ENCODE data around the gene MPZ.

MPZ gene

DNA sequence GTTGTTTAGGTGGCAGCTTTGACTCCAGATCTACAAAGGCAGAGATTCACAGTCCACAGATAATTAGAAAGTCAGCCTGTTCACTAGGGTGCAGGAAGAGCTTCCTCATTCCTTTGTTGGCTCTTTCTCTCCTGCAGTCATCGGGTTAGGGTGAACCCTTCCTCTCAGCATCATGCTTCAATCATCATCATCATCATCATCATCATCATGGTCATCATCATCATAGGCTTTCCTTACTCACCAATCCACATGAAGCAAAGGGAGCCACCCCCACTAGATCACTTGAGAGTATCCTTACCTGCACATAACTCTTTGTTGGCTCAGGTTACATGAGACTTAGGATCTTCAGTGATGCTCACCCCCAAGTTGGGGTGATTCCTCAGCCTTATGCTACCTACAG lies 19.0 kb downstream of the MPZ start:
- no peak overlapping the region for H3K9ac ChIP-seq (ENCODE audit: low read length)
- H3K27me3 ChIP-seq (ENCODE audit: control insufficient read depth, insufficient read depth, low read length) = no peaks in the 10 kb centered on the region
- no peaks in the 10 kb centered on the region for H3K4me1 ChIP-seq (ENCODE audit: control insufficient read depth, insufficient read depth, low read length)
- no peak overlapping the region for H3K4me3 ChIP-seq (ENCODE audit: low read length)
- no peaks in the 10 kb centered on the region for H3K36me3 ChIP-seq (ENCODE audit: control insufficient read depth, insufficient read depth, low read length)
- no peak overlapping the region for H3K27ac ChIP-seq (ENCODE audit: low read depth, low read length)

DNA sequence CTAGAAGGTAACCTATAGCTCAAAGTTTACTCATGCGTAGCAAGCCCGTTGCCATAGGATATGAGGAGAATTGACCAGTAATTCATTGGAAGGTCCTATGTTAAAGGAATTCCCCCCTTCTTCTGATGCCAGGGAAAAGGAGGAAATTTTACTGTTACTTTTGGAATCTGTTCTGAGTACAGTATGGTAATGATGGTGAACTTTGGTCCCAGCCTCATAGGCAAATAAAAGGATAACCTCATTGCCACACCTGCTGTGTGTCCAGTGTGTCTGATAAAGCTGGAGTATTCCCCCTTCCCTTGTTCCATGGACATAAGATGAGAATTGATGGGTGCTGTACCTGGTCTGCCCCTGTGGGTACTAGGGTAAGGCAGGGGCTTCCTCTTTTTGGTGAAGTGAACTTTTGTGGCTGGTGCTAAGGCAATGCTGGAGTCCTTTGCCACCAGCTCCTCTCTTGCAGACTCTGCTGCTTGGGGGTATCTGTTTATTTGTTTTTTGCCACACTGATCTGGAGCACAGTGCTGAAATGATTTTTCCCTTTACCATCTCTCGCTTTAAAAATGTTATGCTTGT lies 22.2 kb downstream of the MPZ start:
- Histone ChIP-seq H3K4me1 (ENCODE audit: control insufficient read depth, insufficient read depth, low read length) (no peaks in the 10 kb centered on the region), H3K4me3 (ENCODE audit: low read length) (no peak overlapping the region)

GRCh38 chr1:161285521-161285920 lies 24.2 kb downstream of the MPZ start:
- H3K4me3 ChIP-seq (ENCODE audit: low read length) = no peak overlapping the region
- H3K27ac ChIP-seq (ENCODE audit: low read depth, low read length) = no peak overlapping the region
- H3K27me3 ChIP-seq (ENCODE audit: control insufficient read depth, insufficient read depth, low read length) = no peaks in the 10 kb centered on the region
- no peaks in the 10 kb centered on the region for H3K4me1 ChIP-seq (ENCODE audit: control insufficient read depth, insufficient read depth, low read length)
- H3K36me3 ChIP-seq (ENCODE audit: control insufficient read depth, insufficient read depth, low read length) = no peaks in the 10 kb centered on the region
- no peak overlapping the region for H3K9ac ChIP-seq (ENCODE audit: low read length)

More for the DNA sequence above, 22.2 kb downstream of the MPZ start:
- Histone ChIP-seq H3K27me3 (ENCODE audit: control insufficient read depth, insufficient read depth, low read length) (no peaks in the 10 kb centered on the region), H3K36me3 (ENCODE audit: control insufficient read depth, insufficient read depth, low read length) (no peaks in the 10 kb centered on the region), H3K27ac (ENCODE audit: low read depth, low read length) (no peak overlapping the region), H3K9ac (ENCODE audit: low read length) (no peak overlapping the region)

GRCh38 chr1:161285113-161285512 lies 24.7 kb downstream of the MPZ start:
- Histone ChIP-seq H3K27me3 (ENCODE audit: control insufficient read depth, insufficient read depth, low read length) (no peaks in the 10 kb centered on the region), H3K9ac (ENCODE audit: low read length) (no peak overlapping the region), H3K27ac (ENCODE audit: low read depth, low read length) (no peak overlapping the region), H3K4me1 (ENCODE audit: control insufficient read depth, insufficient read depth, low read length) (no peaks in the 10 kb centered on the region), H3K36me3 (ENCODE audit: control insufficient read depth, insufficient read depth, low read length) (no peaks in the 10 kb centered on the region), H3K4me3 (ENCODE audit: low read length) (no peak overlapping the region)

- Histone ChIP-seq H3K4me3 (ENCODE audit: low read length) (no peak overlapping the region), H3K36me3 (ENCODE audit: control insufficient read depth, insufficient read depth, low read length) (no peaks in the 10 kb centered on the region), H3K27me3 (ENCODE audit: control insufficient read depth, insufficient read depth, low read length) (no peaks in the 10 kb centered on the region), H3K4me1 (ENCODE audit: control insufficient read depth, insufficient read depth, low read length) (no peaks in the 10 kb centered on the region), H3K27ac (ENCODE audit: low read depth, low read length) (no peak overlapping the region), H3K9ac (ENCODE audit: low read length) (no peak overlapping the region)
These were observed 26.8 kb downstream of the MPZ start for GRCh38 chr1:161282991-161283390.

DNA sequence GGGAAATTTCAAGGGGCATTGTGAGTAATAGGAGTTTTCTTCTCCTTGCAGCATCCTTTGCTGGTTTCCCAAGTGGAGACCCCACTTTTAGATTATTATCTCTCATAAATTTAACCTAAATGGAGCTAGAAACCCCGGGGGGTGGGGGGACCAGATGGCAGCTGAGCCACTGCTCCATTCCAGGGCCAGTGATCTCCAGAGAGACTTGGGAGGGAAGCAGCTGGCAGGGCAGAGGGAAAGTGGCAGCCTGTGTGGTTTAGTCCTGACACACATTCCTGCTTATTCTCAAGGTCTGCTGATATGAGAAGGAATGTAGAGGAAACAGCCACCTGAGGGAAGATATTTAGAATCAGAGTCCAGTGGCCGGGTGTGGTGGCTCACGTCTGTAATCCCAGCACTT lies 34.9 kb downstream of the MPZ start:
- Histone ChIP-seq H3K36me3 (ENCODE audit: control insufficient read depth, insufficient read depth, low read length) (no peaks in the 10 kb centered on the region), H3K27ac (ENCODE audit: low read depth, low read length) (no peak overlapping the region), H3K4me1 (ENCODE audit: control insufficient read depth, insufficient read depth, low read length) (no peaks in the 10 kb centered on the region), H3K27me3 (ENCODE audit: control insufficient read depth, insufficient read depth, low read length) (no peaks in the 10 kb centered on the region), H3K4me3 (ENCODE audit: low read length) (no peak overlapping the region), H3K9ac (ENCODE audit: low read length) (no peak overlapping the region)

DNA sequence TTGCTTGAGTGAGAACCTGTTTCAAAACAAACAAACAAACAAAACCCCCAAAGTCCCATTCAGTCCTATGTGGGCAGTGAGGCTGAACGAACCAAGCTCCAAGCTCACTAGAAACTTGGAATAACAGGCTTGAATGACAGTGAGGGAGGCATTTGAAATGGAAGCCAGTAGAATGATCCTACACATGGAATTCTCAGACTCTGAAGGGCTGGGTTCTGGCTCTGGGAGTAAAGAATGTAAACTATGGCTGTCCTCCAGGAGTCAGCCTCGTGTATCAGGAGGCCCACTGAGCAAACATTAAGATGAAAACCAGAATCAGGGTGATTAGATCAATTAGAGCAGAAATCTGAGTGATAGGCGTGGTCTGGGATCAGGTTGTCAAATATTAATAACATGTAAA lies 36.4 kb downstream of the MPZ start:
- Histone ChIP-seq H3K27me3 (ENCODE audit: control insufficient read depth, insufficient read depth, low read length) (no peaks in the 10 kb centered on the region), H3K36me3 (ENCODE audit: control insufficient read depth, insufficient read depth, low read length) (no peaks in the 10 kb centered on the region), H3K4me1 (ENCODE audit: control insufficient read depth, insufficient read depth, low read length) (no peaks in the 10 kb centered on the region), H3K4me3 (ENCODE audit: low read length) (no peak overlapping the region), H3K9ac (ENCODE audit: low read length) (no peak overlapping the region), H3K27ac (ENCODE audit: low read depth, low read length) (no peak overlapping the region)

GRCh38 chr1:161267321-161267720 lies 42.4 kb downstream of the MPZ start:
- no peaks in the 10 kb centered on the region for H3K27me3 ChIP-seq (ENCODE audit: control insufficient read depth, insufficient read depth, low read length)
- peaks cover 14% of the 10 kb centered on the region for H3K4me1 ChIP-seq (ENCODE audit: control insufficient read depth, insufficient read depth, low read length)
- H3K4me3 ChIP-seq (ENCODE audit: low read length) = no peak overlapping the region
- H3K36me3 ChIP-seq (ENCODE audit: control insufficient read depth, insufficient read depth, low read length) = no peaks in the 10 kb centered on the region
- H3K27ac ChIP-seq (ENCODE audit: low read depth, low read length) = peak overlapping the region; percentile 63
- H3K9ac ChIP-seq (ENCODE audit: low read length) = no peak overlapping the region

GRCh38 chr1:161266836-161267235 lies 42.9 kb downstream of the MPZ start:
- no peak overlapping the region for H3K4me3 ChIP-seq (ENCODE audit: low read length)
- H3K27ac ChIP-seq (ENCODE audit: low read depth, low read length) = peak overlapping the region; percentile 63
- H3K4me1 ChIP-seq (ENCODE audit: control insufficient read depth, insufficient read depth, low read length) = peaks cover 14% of the 10 kb centered on the region
- H3K9ac ChIP-seq (ENCODE audit: low read length) = no peak overlapping the region
- H3K36me3 ChIP-seq (ENCODE audit: control insufficient read depth, insufficient read depth, low read length) = no peaks in the 10 kb centered on the region
- H3K27me3 ChIP-seq (ENCODE audit: control insufficient read depth, insufficient read depth, low read length) = no peaks in the 10 kb centered on the region

- no peak overlapping the region for H3K9ac ChIP-seq (ENCODE audit: low read length)
- H3K27ac ChIP-seq (ENCODE audit: low read depth, low read length) = peak overlapping the region; percentile 63
- no peak overlapping the region for H3K4me3 ChIP-seq (ENCODE audit: low read length)
- no peaks in the 10 kb centered on the region for H3K27me3 ChIP-seq (ENCODE audit: control insufficient read depth, insufficient read depth, low read length)
- H3K4me1 ChIP-seq (ENCODE audit: control insufficient read depth, insufficient read depth, low read length) = peaks cover 16% of the 10 kb centered on the region
- H3K36me3 ChIP-seq (ENCODE audit: control insufficient read depth, insufficient read depth, low read length) = no peaks in the 10 kb centered on the region
These were observed 43.6 kb downstream of the MPZ start for GRCh38 chr1:161266202-161266601.

GRCh38 chr1:161265305-161265704 lies 44.5 kb downstream of the MPZ start:
- no peaks in the 10 kb centered on the region for H3K27me3 ChIP-seq (ENCODE audit: control insufficient read depth, insufficient read depth, low read length)
- peaks cover 16% of the 10 kb centered on the region for H3K4me1 ChIP-seq (ENCODE audit: control insufficient read depth, insufficient read depth, low read length)
- no peak overlapping the region for H3K4me3 ChIP-seq (ENCODE audit: low read length)
- H3K27ac ChIP-seq (ENCODE audit: low read depth, low read length) = no peak overlapping the region
- H3K36me3 ChIP-seq (ENCODE audit: control insufficient read depth, insufficient read depth, low read length) = no peaks in the 10 kb centered on the region
- H3K9ac ChIP-seq (ENCODE audit: low read length) = no peak overlapping the region

DNA sequence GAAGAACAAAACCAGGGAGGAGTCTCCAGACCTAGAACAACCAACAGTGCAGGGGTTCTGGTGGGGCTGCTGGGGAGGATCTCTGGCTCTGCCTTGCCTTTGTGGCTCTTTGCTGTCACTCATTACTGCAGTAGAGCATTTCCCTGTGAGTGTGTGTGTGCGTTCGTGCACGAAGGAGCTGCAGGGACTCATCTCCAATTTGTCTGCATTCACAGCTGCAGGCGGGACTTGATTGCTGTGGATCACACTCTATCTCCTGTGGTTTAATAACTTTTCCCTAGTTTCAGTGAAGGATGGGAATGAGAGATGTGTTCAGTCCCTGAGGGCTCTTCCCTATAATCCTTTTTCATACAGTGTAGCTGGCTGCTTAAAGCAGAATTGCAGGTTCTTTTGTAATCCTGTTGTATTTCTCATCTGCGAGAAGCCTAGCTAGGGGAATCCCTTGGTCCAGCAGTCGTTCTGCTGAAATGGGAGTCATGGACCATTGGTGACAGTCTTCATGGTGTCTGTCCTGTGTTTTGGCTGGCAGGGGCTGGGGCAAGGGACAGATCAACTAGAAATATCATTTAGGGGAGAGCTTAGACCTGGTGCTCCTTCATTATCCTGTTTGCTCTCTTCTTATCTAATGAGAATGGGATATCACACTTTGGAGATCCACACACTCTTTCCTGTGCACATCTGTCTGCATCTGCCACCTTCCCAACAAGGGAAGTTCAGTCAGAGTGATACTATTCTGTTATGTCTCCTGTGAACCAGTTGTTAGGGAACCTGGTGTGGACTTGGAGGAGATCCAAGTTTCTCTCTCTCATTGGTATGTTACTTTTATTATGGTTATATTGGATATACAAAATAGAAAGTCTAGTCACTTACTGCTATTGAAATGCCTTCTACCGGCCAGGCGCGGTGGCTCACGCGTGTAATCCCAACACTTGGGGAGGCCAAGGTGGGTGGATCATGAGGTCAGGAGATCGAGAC lies 48.2 kb downstream of the MPZ start:
- peak overlapping the region; percentile 21 for H3K27ac ChIP-seq (ENCODE audit: low read depth, low read length)
- no peak overlapping the region for H3K4me3 ChIP-seq (ENCODE audit: low read length)
- H3K9ac ChIP-seq (ENCODE audit: low read length) = no peak overlapping the region
- no peaks in the 10 kb centered on the region for H3K36me3 ChIP-seq (ENCODE audit: control insufficient read depth, insufficient read depth, low read length)
- peaks cover 9% of the 10 kb centered on the region for H3K4me1 ChIP-seq (ENCODE audit: control insufficient read depth, insufficient read depth, low read length)
- peaks cover 3% of the 10 kb centered on the region for H3K27me3 ChIP-seq (ENCODE audit: control insufficient read depth, insufficient read depth, low read length)
